SKM-1 treated with dmso at 0.1 percent for 144 hours (cell line): Measurements from ENCODE around the gene DACT2.
"Not testable (repeated sequence)": the region's sequence is repeated elsewhere in the genome, so short reads cannot be mapped to it uniquely, and the experiment has no call there.

Experiments used
- DNase-seq: peaks from one replicate; lab custom pipeline; 2025; ENCODE audit not compliant: unreplicated experiment; lab: John Stamatoyannopoulos, UW

Gene DACT2

DNA sequence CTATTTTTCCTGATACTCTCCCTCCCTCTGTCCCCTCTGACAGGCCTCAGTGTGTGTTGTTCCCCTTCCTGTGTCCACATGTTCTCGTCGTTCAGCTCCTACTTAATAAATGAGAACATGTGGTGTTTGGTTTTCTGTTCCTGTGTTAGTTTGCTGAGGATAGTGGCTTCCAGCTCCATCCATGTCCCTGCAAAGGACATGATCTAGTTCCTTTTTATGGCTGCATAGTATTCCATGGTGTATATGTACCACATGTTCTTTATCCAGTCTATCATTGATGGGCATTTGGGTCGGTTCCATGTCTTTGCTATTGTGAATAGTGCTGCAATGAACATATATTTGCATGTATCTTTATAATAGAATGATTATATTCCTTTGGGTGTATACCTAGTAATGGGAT lies 51.8 kb downstream of the DACT2 start:
- not testable (repeated sequence) for DNase-seq

DNA sequence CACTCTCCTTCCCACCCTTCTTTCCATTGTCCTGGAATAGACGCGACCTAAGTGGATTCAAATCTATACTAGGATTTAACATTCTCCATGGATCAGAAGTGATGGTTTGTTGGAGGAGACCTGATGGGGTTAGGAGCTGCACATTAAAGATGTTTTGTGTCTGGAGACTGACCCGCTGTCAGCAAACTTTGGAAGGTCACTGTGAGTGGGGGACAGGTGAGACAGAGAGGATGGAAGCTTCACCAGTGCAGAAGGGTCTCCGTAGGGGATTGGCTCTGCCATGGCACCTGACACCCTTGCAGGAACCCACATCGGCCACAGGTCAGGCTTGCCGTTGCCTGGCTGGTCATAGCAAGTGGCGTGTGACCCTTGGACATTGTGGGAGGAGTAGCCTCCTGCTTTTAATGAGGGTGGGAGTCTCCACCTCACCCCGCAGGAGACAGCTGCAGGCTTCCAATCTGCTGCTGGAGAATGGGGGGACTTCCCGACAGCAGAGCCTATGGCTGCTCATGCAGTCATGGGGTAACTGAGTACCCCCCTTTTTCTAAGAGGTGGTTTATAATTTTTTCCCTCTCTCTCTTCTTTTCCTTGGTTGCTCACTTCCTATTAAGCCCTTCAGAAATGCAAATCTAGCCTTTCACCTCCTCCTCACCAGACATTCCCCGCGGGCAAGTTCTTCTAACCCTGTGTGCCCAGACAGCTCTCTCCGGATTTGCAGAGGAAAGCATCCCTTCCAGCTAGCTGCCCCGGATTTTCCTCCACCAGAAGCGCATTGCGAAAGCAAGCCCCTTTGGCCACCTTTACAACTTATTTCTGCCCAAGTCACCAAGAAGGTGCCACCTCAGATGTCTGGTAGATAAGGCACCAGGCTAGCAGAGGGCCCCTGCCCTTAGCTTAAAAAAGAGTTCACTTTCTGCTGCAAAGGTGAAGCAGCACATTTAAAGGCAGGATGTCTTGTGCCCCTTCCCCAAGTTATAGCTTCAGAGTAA lies 53.5 kb downstream of the DACT2 start:
- no peak for DNase-seq

- no peak for DNase-seq
Measured at GRCh38 chr6:168265394-168265793, 54.2 kb downstream of the DACT2 start.

GRCh38 chr6:168264593-168265335 lies 54.8 kb downstream of the DACT2 start:
- DNase-seq = no peak

DNA sequence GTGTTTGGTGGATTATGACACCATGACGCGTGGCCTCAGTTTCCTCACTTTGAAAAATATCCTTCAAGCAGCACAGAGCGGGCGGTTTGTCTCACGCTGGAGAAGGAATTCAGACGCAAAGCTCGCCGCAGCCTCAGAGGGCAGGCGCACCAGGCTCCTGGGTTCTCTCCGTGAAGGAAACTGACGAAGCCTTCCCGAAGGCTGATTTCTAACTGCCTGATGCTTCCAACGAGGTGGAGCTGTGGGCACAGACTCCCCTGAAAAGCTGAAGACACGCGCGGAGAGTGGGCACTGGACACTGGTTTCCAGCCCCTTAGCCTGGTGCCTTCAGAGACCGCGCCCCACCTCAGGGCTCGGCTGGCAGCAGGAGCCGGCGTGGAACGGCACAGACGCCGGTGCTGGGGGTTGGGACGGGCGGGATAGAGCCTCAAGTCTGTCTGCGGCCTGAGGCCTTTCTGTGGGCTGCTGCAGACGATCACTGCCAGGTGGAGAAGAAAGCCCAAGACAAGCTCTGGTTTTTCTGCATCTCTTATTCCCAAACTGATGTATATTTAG lies 56.1 kb downstream of the DACT2 start:
- DNase-seq = no peak

GRCh38 chr6:168261234-168261633 lies 58.3 kb downstream of the DACT2 start:
- no peak for DNase-seq

DNA sequence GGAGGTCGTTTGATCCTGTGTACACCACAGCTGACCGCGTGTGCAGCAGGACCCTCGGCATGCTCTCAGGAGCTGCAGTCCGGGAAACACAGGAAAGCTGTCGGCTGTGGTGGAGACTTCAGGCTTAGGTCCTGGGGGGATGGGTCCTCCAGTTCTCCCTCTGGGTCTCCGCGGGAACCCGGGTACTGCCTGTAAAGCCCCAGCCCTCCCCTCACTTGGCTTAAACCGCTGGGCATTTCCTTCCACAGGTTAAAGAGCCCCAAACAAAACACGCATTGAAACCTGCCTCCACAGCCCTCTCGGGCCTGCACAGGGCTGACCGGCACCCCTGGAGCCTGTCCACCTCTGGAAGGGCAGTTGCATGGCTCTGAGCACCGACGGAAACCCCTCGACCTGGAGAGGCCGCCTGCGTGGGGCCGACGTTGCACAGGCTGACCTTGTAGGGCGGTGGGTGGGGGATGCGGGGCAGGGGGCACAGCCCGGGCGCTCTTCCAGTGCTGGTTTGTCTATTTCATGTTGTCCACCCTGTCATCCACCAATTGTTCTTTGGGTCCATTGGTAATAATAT lies 59.1 kb downstream of the DACT2 start:
- DNase-seq = no peak

DNA sequence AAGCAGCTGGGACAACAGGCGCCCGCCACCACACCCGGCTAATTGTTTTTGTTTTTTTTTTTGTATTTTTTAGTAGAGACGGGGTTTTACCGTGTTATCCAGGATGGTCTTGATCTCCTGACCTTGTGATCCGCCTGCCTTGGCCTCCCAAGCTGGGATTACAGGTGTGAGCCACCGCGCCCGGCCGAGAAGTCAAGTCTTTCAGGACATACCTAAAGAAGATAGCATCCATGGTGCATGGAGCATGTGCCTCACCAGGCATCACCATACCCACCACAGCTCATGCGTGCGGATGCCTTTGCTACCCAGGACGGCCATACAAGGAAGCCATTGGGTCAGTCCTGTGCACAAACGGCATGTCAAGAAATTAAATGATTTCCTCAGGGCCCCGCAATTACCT lies 60.8 kb downstream of the DACT2 start:
- no peak for DNase-seq

DNA sequence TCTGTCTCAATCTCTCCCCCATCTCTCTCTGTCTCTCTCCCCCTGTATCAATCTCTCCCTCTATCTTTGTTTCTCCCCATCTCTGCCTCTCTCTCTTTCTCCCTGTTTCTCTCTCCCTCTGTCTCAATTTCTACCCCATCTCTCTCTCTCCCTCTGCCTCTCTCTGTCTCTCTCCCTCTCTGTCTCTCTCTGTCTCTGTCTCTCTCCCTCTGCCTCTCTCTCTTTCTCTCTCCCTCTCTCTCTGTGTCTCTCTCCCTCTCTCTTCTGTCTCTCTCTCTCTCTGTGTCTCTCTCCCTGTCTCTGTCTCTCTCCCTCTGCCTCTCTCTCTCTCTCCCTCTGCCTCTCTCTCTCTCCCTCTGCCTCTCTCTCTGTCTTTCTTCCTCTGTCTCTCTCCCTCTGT lies 62.6 kb downstream of the DACT2 start:
- no peak for DNase-seq
